Adrenal gland (tissue), 12 donors: ENCODE data around the gene LARP4B. TPM values are rescaled to one million over a fixed set of nuclear protein-coding genes. Genes with fewer than 3 reads are reported as not detected.

ENCODE experiments used
- DNase-seq, 7 donors: peaks; one replicate each; pipeline ENCODE4 v3.0.0-alpha.2; 2019 to 2020
- H3K27ac ChIP-seq, 5 donors: fragments of 200-600 bp; sonication (generic) in 4 of 5; 1 replicate in 3 of 5; 2 replicates in 2 of 5; pipeline versions ENCODE4 v1.5.1 to v1.8.0; 2016 to 2020; ENCODE audit warnings: mild to moderate bottlenecking in 1 of 5
- H3K27me3 ChIP-seq: fragments of 200-600 bp; 2 replicates; pipeline ENCODE4 v1.8.0; 2021
- H3K36me3 ChIP-seq, 2 donors: fragments of 200-600 bp; replicated peaks in 1 of 2; 1 replicate in 1 of 2; 2 replicates in 1 of 2; pipeline versions ENCODE4 v1.5.1 to v1.8.0; 2018 to 2022
- H3K4me1 ChIP-seq, 2 donors: fragments of 200-600 bp; replicated peaks in 1 of 2; 1 replicate in 1 of 2; 2 replicates in 1 of 2; pipeline versions ENCODE4 v1.5.1 to v1.8.0; 2018 to 2021
- H3K4me3 ChIP-seq, 4 donors: fragments of 200-600 bp; sonication (generic) in 3 of 4; one replicate each; pipeline ENCODE4 v1.5.1; 2016 to 2018
- H3K9me3 ChIP-seq, 3 donors: fragments of 200-600 bp; sonication (generic) in 1 of 3; replicated peaks in 1 of 3; 1 replicate in 2 of 3; 2 replicates in 1 of 3; pipeline versions ENCODE4 v1.5.1 to v1.8.0; 2016 to 2021
- CTCF ChIP-seq, 6 experiments: fragments of 450-650 bp in 4 of 6; fragments of 200-600 bp in 2 of 6; sonication (generic) in 1 of 6; IDR thresholded peaks; 1 replicate in 5 of 6; 2 replicates in 1 of 6; pipeline versions ENCODE4 v1.5.1 to v1.8.0; 2016 to 2021; ENCODE audit warnings: antibody characterized with exemption in 6 of 6, mild to moderate bottlenecking in 2 of 6, moderate library complexity in 1 of 6
- POLR2A ChIP-seq, 2 donors: fragments of 450-650 bp; IDR thresholded peaks; one replicate each; pipeline ENCODE4 v1.6.1; 2017; ENCODE audit warnings: antibody characterized with exemption in 2 of 2, mild to moderate bottlenecking in 2 of 2, moderate library complexity in 1 of 2
- WGBS, 4 donors: extraction: QIAGEN DNeasy Blood & Tissue Kit in 2 of 4; methylation state at CpG; one replicate each; pipeline versions ENCODE4 v1.1.5 to v1.1.7; 2013 to 2017; 5-methylcytosine and 5-hydroxymethylcytosine counted together
- intact Hi-C, 2 donors: fragments of 100-400 bp; cut with DNase I; formaldehyde crosslinking; loops; one replicate each; pipeline versions ENCODE4 v1.14.1 to v1.15.0; 2022 to 2023
- polyA plus RNA-seq, 3 donors: library from polyadenylated mRNA; stranded (reverse); fragments of 200-250 nt in 2 of 3; fragments of 350-450 nt in 1 of 3; fragmentation: Illumina TruSeq in 1 of 3; extraction: RNeasy Lipid Tissue Mini Kit (QIAGEN cat#74804) in 1 of 3; gene quantifications; one replicate each; pipeline ENCODE4 v1.2.3, GENCODE V29; 2013 to 2014
- total RNA-seq, 9 donors: library from RNA; depleted of rRNA in 4 of 9; stranded (reverse); fragments of >200 nt in 4 of 9; fragments of 120-200 nt in 1 of 9; fragmentation: NEBNext Ultra II Directional in 1 of 9; extraction: Animal tissue kit (Norgen Biotek cat#: 25700) in 1 of 9; gene quantifications; one replicate each; pipeline versions ENCODE4 v1.1.0 to v1.2.4, GENCODE V29; 2013 to 2023
- donor health status: healthy with polysubstance abuse.
- donor health status: Bipolar disorder and iron deficiency.
- donor health status: DM: yes; HTN: yes; CAD: no.
- donor health status: DM: no; HTN: no; CAD: no.
- donor health status: DM: no; HTN: no; CAD: no.
- donor health status: DM: yes; HTN: yes; CAD: no.

Gene LARP4B
- total and polyA plus RNA-seq, 12 donors: 17.2 to 145 (median 66.8) TPM

- TF ChIP-seq CTCF (IDR thresholded peaks at IDR 0.05) (no peak), POLR2A (IDR thresholded peaks at IDR 0.05) (no peak)
- no peaks in the 10 kb centered on the region for H3K27me3 ChIP-seq
- DNase-seq: no peak
- WGBS, 4 donors: 56 to 75% (median 74%) methylated on average over 1 of the region's 1 CpG
- intact Hi-C loops: no loop called here
- peaks cover 6 to 30% of the 10 kb centered on the region in 2 donors for H3K4me1 ChIP-seq
- no peaks in the 10 kb centered on the region for H3K9me3 ChIP-seq
- H3K4me3 ChIP-seq: no peak overlapping the region
- H3K36me3 ChIP-seq: no peaks in the 10 kb centered on the region
- H3K27ac ChIP-seq: peak overlapping the region in 1 of 5 donors; percentile 15
Observed at GRCh38 chr10:905972-906371, 25.5 kb downstream of the LARP4B start.

GRCh38 chr10:905503-905902 is 26.0 kb downstream of the LARP4B start:
- peak in 1 of 7 donors; percentile 39 for DNase-seq
- no peak overlapping the region for H3K4me3 ChIP-seq
- intact Hi-C loops: no loop called here
- TF ChIP-seq POLR2A (IDR thresholded peaks at IDR 0.05) (no peak), CTCF (IDR thresholded peaks at IDR 0.05) (no peak)
- no peaks in the 10 kb centered on the region for H3K27me3 ChIP-seq
- WGBS, 4 donors: 13 to 33% (median 29%) methylated on average over 3 of the region's 3 CpGs
- no peaks in the 10 kb centered on the region for H3K9me3 ChIP-seq
- H3K4me1 ChIP-seq: peaks cover 2 to 26% of the 10 kb centered on the region in 2 donors
- H3K36me3 ChIP-seq: no peaks in the 10 kb centered on the region
- peak overlapping the region in 1 of 5 donors; percentile 15 for H3K27ac ChIP-seq

- no peak for DNase-seq
- Histone ChIP-seq H3K36me3 (no peaks in the 10 kb centered on the region), H3K4me1 (peaks cover 0 to 21% of the 10 kb centered on the region in 2 donors), H3K27ac (peak overlapping the region in 1 of 5 donors; percentile 33), H3K27me3 (no peaks in the 10 kb centered on the region), H3K9me3 (no peaks in the 10 kb centered on the region), H3K4me3 (no peak overlapping the region)
- WGBS, 4 donors: 92 to 95% (median 94%) methylated on average over 5 of the region's 5 CpGs
- intact Hi-C loops: no loop called here
- TF ChIP-seq POLR2A (IDR thresholded peaks at IDR 0.05) (no peak), CTCF (IDR thresholded peaks at IDR 0.05) (no peak)
Observed at GRCh38 chr10:904403-904802, 27.1 kb downstream of the LARP4B start.

- 84 to 95% (median 88%) methylated on average over 2 of the region's 2 CpGs for WGBS, 4 donors
- TF ChIP-seq CTCF (IDR thresholded peaks at IDR 0.05) (no peak), POLR2A (IDR thresholded peaks at IDR 0.05) (no peak)
- no peak overlapping the region for H3K4me3 ChIP-seq
- H3K27me3 ChIP-seq: no peaks in the 10 kb centered on the region
- H3K4me1 ChIP-seq: peaks cover 0 to 18% of the 10 kb centered on the region in 2 donors
- no peak for DNase-seq
- no peaks in the 10 kb centered on the region for H3K36me3 ChIP-seq
- no peak overlapping the region for H3K27ac ChIP-seq
- H3K9me3 ChIP-seq: no peaks in the 10 kb centered on the region
- intact Hi-C loops: no loop called here
Observed at GRCh38 chr10:898141-898540, 33.4 kb downstream of the LARP4B start.
